AG04450 (cell line): ENCODE results near the gene SRRT. TPM values are rescaled to one million over a fixed set of nuclear protein-coding genes. Genes with fewer than 3 reads are reported as not detected.

Experiments used
- CTCF ChIA-PET: fragments of 300-600, 350-600 bp; formaldehyde crosslinking; extraction: SDS; loops from one replicate; lab custom pipeline; 2022; ENCODE audit warnings: antibody characterized with exemption, inconsistent platforms; lab: Charles Lee
- POLR2A ChIA-PET: fragments of 350-600 bp; formaldehyde crosslinking; extraction: SDS; loops from one replicate; lab custom pipeline; 2021; ENCODE audit warnings: antibody characterized with exemption, inconsistent platforms; lab: Yijun Ruan, JAX
- DNase-seq: peaks from one replicate; pipeline ENCODE4 v3.0.0-alpha.2; 2011; ENCODE audit warnings: low read depth, low spot score
- H3K27ac ChIP-seq: one replicate; pipeline ENCODE4 v1.5.1; 2012; ENCODE audit warnings: low read depth, low read length, control low read depth
- H3K27me3 ChIP-seq: one replicate; pipeline ENCODE4 v1.6.0; 2012; ENCODE audit warnings: low read length; ENCODE audit not compliant: control insufficient read depth, insufficient read depth
- H3K4me3 ChIP-seq: 2 replicates; pipeline ENCODE4 v1.5.1; 2011; ENCODE audit warnings: mild to moderate bottlenecking, low read depth, low read length, control low read depth
- H3K9me3 ChIP-seq: 2 replicates; pipeline ENCODE4 v1.5.1; 2012; ENCODE audit warnings: low read length; ENCODE audit not compliant: control insufficient read depth, insufficient read depth
- polyA plus RNA-seq: library from polyadenylated mRNA; depleted of rRNA; stranded (reverse); fragments of >200 nt; gene quantifications from 2 replicates; pipeline ENCODE4 v1.2.3, GENCODE V29; 2011
- TF ChIP-seq, protein P1 (sequence below): IDR thresholded peaks from 2 replicates; pipeline ENCODE4 v1.5.1; 2011; ENCODE audit warnings: low read depth, low read length, control low read depth, inconsistent platforms

SRRT gene
- polyA plus RNA-seq, 1 experiment = 42.4 TPM

DNA sequence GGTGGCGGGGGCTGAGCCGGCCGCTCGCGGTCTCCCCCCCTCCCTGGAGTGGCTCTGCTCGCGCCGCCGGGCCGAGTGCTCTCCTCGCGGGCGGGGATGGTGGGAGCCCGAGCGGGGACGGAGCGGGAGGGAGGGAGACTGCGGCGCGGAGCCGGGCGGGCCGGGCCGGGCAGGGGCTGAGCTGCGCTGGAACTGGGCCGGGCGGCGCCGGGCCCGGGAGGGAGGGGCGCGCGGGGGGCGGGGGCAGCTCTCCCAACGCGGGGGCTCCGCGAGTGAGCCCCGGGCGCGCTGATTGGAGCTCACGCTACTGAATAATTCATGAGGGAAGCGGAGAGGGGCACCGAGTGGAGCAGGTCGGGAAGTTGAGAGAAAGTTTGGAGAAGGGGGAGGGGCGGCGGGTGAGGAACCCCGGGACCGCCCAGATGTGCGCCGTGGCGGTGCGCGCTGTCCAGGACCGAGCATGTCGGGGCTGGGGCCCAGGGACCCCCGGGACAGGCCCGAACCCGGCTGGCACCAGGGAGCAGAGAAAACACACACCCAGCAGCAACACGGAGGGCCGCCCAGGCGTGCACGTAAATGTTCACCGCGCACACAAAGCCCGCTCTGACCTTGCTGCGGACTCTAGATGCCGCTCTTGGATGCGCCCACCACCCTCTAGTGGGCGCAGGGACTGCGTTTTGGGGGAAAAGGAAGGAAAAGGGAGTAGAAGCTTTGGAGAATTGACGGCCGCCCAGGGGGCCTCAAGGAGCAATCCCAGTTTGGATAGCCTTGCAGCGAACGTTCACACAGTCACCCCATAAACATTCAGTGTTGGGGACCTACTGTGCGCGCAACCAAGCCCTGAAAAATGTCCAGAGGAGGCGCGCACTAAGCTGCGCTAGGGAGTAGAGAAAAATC lies 47.3 kb upstream of the SRRT start, which contains the start of gene EPHB4:
EPHB4 (minus strand) TSS at position 194 of the 897 bp plus-strand sequence. CDS start 493 bp downstream, outside the sequence.
- peak; percentile 72 for DNase-seq
- TF ChIP-seq, protein P1, sequence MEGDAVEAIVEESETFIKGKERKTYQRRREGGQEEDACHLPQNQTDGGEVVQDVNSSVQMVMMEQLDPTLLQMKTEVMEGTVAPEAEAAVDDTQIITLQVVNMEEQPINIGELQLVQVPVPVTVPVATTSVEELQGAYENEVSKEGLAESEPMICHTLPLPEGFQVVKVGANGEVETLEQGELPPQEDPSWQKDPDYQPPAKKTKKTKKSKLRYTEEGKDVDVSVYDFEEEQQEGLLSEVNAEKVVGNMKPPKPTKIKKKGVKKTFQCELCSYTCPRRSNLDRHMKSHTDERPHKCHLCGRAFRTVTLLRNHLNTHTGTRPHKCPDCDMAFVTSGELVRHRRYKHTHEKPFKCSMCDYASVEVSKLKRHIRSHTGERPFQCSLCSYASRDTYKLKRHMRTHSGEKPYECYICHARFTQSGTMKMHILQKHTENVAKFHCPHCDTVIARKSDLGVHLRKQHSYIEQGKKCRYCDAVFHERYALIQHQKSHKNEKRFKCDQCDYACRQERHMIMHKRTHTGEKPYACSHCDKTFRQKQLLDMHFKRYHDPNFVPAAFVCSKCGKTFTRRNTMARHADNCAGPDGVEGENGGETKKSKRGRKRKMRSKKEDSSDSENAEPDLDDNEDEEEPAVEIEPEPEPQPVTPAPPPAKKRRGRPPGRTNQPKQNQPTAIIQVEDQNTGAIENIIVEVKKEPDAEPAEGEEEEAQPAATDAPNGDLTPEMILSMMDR = peak; percentile 73
- Histone ChIP-seq H3K27me3 (no peaks in the 10 kb centered on the region), H3K9me3 (no peaks in the 10 kb centered on the region), H3K27ac (peak within 1 kb of the TSS; percentile 73), H3K4me3 (peak within 1 kb of the TSS; percentile 78)
- CTCF ChIA-PET = interaction anchor here (0.6 to 2.8 kb wide), 18 partner anchors 10 to 295 kb away, joined by 3 to 21 read pairs (median 4); partner anchors contain the start of genes POP7, SLC12A9 and SRRT
- POLR2A ChIA-PET = interaction anchor here (0.6 to 2.7 kb wide), 10 partner anchors 10 to 650 kb away, joined by 3 to 12 read pairs (median 4); partner anchors contain the start of genes MOSPD3, POP7, SLC12A9 and SRRT

DNA sequence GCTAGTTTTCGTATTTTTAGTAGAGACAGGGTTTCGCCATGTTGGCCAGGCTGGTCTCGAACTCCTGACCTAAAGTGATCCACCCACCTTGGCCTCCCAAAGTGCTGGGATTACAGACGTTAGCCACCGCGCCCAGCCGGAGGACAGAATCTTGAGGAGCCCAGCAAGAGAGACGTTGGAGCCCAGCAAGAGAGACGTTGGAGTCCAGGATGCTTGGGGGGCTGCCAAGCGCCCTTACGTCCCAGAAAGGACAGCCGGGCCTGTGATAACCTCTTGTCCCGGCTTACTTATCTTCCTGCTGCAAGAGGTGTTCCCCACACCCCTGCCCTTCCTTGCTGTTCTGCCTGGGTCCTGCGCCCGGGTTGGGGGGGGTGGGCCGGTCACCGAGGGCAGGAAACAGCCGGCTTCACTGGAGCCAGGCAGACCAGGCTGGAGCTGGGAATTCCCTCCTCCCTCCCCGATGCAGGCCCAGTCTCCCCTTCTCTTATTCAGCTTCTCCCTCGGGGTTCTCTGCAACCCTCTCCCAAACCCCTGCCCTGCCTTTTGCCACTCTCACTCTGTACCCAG lies 45.7 kb upstream of the SRRT start:
- Histone ChIP-seq H3K27me3 (no peaks in the 10 kb centered on the region), H3K4me3 (no peak overlapping the region), H3K9me3 (no peaks in the 10 kb centered on the region), H3K27ac (no peak overlapping the region)
- POLR2A ChIA-PET = interaction anchor here (0.5 to 2.7 kb wide), 3 partner anchors 18 to 124 kb away, joined by 4 to 9 read pairs (median 4); partner anchors contain the start of gene POP7
- CTCF ChIA-PET = interaction anchor here (0.5 to 2.8 kb wide), 3 partner anchors 29 to 412 kb away, joined by 3 to 21 read pairs (median 8); partner anchors contain the start of gene POP7
- DNase-seq = no peak
- TF ChIP-seq, protein P1 = no peak

DNA sequence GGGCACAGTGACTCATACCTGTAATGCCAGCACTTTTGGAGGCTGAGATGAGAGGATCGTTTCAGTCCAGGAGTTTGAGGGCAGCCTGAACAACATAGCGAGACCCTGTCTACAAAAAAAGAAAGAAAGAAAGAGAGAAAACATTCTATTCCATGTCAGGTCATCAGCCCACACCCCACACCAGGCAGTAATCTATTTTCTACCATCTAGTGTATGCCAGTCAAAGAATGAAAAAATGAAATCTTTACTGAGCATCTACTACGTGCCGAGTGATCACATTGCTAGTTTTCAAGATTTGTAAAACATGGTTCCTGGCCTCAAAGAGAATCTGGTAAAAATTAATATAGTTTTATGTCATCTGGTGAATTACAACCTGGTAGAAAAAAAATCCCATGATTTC lies 44.5 kb upstream of the SRRT start:
- ChIA-PET POLR2A (no interaction called here), CTCF (no interaction called here)
- no peak overlapping the region for H3K4me3 ChIP-seq
- TF ChIP-seq, protein P1 = no peak
- DNase-seq = no peak
- H3K27ac ChIP-seq = no peak overlapping the region
- H3K27me3 ChIP-seq = no peaks in the 10 kb centered on the region
- no peaks in the 10 kb centered on the region for H3K9me3 ChIP-seq

DNA sequence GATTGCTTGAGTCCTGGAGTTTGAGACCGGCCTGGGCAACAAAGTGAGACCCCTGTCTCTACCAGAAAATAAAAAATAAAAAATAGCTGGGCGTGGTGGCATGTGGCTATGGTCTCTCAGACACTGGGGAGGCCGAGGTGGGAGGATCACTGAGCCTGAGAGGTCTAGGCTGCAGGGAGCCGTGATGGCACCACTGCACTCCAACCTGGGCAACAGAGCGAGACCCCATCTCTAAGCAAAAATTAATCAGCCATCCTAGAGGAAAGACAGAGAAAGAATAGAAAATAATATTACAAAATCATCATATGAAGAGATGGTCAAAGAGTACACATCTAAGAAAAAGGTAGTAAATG lies 42.6 kb upstream of the SRRT start:
- ChIA-PET POLR2A (no interaction called here), CTCF (interaction anchor here (0.7 to 2.4 kb wide), 3 partner anchors 23 to 127 kb away, joined by 3 to 8 read pairs (median 6); partner anchors contain the start of gene POP7)
- H3K27ac ChIP-seq = no peak overlapping the region

More for the DNA sequence above, 42.6 kb upstream of the SRRT start:
- Histone ChIP-seq H3K9me3 (no peaks in the 10 kb centered on the region; the same call in 1 of the 2 replicates), H3K4me3 (no peak overlapping the region), H3K27me3 (no peaks in the 10 kb centered on the region)
- TF ChIP-seq, protein P1 = no peak
- DNase-seq = no peak
